ENCODE measurements around the gene SND1.

- TF ChIP-seq FOXA1 (IDR thresholded peaks at IDR 0.05) (no peak), FOXK2 (IDR thresholded peaks at IDR 0.05) (no peak), SP1 (IDR thresholded peaks at IDR 0.05) (no peak)
Measured at GRCh38 chr7:128010391-128011127, 358.6 kb downstream of the SND1 start.
